GM18508 (cell line): ENCODE data around the gene CYP2F1.
"Not testable (repeated sequence)": the region's sequence is repeated elsewhere in the genome, so short reads cannot be mapped to it uniquely, and the experiment has no call there.

Experiments used
- ATAC-seq: cut with Tn5 transposase; IDR thresholded peaks from one replicate; pipeline ENCODE4 v1.9.1; 2021; ENCODE audit warnings: moderate number of reproducible peaks; ENCODE audit not compliant: insufficient read depth, unreplicated experiment

The CYP2F1 gene

GRCh38 chr19:41114132-41114531 lies at the start of gene CYP2F1:
Gene CYP2F1 (plus strand): TSS chr19:41114432. CDS start chr19:41116189, 1,757 bp downstream.
- no peak for ATAC-seq

- no peak for ATAC-seq
Measured at GRCh38 chr19:41064974-41065569, 49.2 kb upstream of the CYP2F1 start.

GRCh38 chr19:41076286-41076685 lies 37.9 kb upstream of the CYP2F1 start:
- no peak for ATAC-seq

- ATAC-seq = no peak
Measured at GRCh38 chr19:41083516-41083915, 30.7 kb upstream of the CYP2F1 start.

GRCh38 chr19:41085748-41086415 lies 28.4 kb upstream of the CYP2F1 start:
- no peak for ATAC-seq

- no peak for ATAC-seq
Measured at GRCh38 chr19:41088151-41088550, 26.1 kb upstream of the CYP2F1 start, which contains the start of gene CYP2A13. Gene CYP2A13 (plus strand): TSS chr19:41088451. CDS start chr19:41088472, 21 bp downstream.

- no peak for ATAC-seq
Measured at GRCh38 chr19:41089959-41090358, 24.3 kb upstream of the CYP2F1 start.

- ATAC-seq = no peak
Measured at GRCh38 chr19:41095703-41096102, 18.5 kb upstream of the CYP2F1 start.

- no peak for ATAC-seq
Measured at GRCh38 chr19:41096353-41096752, 17.9 kb upstream of the CYP2F1 start.

GRCh38 chr19:41097302-41097701 lies 16.9 kb upstream of the CYP2F1 start:
- no peak for ATAC-seq

GRCh38 chr19:41098762-41099161 lies 15.5 kb upstream of the CYP2F1 start:
- ATAC-seq = no peak

GRCh38 chr19:41102210-41102609 lies 12.0 kb upstream of the CYP2F1 start:
- ATAC-seq = not testable (repeated sequence)

- no peak for ATAC-seq
Measured at GRCh38 chr19:41106177-41106576, 8.1 kb upstream of the CYP2F1 start.

- no peak for ATAC-seq
Measured at GRCh38 chr19:41111296-41111695, 2.9 kb upstream of the CYP2F1 start.

GRCh38 chr19:41111750-41112295 lies 2.4 kb upstream of the CYP2F1 start:
- ATAC-seq = no peak

GRCh38 chr19:41112728-41113290 lies 1.4 kb upstream of the CYP2F1 start:
- ATAC-seq = no peak

GRCh38 chr19:41116261-41116660 lies 2.0 kb downstream of the CYP2F1 start:
- ATAC-seq = no peak

GRCh38 chr19:41120929-41121911 lies 7.0 kb downstream of the CYP2F1 start:
- ATAC-seq = not testable (repeated sequence)

- not testable (repeated sequence) for ATAC-seq
Measured at GRCh38 chr19:41122846-41123245, 8.6 kb downstream of the CYP2F1 start.

- ATAC-seq = no peak
Measured at GRCh38 chr19:41123716-41124294, 9.6 kb downstream of the CYP2F1 start.
